Putamen (tissue), 1 donor: Measurements from ENCODE around the gene DHDH.

ENCODE experiments used
- DNase-seq: peaks from one replicate; pipeline ENCODE4 v3.0.0-alpha.2; 2016; ENCODE audit warnings: low spot score

DHDH gene

DNA sequence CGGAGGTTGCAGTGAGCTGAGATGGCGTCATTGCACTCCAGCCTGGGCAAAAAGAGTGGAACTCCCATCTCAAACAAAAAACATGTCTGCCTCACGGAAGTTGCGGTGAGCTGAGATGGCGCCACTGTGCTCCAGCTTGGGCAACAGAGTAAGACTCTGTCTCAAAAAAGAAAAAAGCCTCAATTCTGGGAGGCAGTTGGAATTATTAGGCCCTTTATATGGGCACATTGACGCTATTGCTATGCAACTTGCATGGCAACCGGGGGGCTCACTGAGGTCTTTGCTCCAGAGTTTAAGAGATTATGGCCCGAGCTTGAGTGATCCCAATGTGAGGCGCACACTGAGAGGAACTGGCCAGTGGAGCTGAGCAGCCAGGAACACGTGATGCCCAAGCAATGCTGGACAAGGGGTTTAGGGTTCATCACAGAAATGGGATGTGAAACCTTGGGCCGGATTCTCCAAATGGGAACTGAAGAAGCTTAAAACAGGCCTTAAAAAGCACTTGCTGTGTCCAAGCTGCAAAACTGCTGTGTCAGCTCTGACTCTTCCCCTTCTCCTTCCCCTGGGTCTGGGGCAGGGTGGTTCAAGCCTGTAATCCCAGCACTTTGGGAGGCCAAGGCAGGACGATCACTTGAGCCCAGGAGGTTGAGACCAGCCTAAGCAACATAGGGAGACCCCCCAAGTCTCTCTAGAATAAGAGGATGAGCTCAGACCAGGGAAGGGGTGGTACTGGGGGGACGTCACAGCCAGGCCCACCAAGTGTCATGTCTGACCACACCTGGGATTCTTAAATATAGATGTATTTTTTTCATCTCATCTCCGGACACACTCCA lies 34.1 kb downstream of the DHDH start:
- DNase-seq, result no peak

GRCh38 chr19:48968179-48968661 lies 34.7 kb downstream of the DHDH start:
- no peak for DNase-seq

- DNase-seq, result no peak
These were observed 35.3 kb downstream of the DHDH start for GRCh38 chr19:48968813-48969218.

- no peak for DNase-seq
These were observed 36.0 kb downstream of the DHDH start for GRCh38 chr19:48969276-48970138.

DNA sequence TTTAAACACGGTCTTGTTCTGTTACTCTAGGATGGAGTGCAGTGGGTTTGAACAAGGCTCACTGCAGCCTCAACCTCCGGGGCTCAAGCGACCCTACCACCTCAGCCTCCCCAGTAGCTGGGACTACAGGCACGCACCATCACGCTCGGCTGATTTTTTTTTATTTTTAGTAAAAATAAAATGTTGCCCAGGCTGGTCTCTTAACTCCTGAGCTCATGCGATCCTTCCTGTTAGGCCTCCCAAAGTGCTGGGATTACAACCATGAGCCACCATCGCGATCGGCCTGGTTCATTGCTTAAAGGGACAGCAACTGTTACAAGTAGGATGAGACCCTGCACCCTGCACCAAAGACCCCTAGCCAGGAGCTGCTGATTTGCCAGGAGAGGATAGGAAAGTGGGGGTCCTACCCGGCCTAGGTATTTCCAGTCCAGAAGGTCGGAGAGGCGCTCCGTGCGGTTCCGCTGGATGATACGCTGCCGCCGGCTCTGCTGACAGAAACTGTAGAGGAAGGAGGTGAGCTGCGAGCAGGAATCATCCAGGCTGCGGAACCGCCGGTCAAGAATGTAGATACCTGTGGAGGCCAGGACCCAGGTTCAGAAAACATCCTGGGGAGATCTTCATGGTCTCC lies 36.8 kb downstream of the DHDH start:
- no peak for DNase-seq

GRCh38 chr19:48970923-48971395 lies 37.5 kb downstream of the DHDH start:
- no peak for DNase-seq

DNA sequence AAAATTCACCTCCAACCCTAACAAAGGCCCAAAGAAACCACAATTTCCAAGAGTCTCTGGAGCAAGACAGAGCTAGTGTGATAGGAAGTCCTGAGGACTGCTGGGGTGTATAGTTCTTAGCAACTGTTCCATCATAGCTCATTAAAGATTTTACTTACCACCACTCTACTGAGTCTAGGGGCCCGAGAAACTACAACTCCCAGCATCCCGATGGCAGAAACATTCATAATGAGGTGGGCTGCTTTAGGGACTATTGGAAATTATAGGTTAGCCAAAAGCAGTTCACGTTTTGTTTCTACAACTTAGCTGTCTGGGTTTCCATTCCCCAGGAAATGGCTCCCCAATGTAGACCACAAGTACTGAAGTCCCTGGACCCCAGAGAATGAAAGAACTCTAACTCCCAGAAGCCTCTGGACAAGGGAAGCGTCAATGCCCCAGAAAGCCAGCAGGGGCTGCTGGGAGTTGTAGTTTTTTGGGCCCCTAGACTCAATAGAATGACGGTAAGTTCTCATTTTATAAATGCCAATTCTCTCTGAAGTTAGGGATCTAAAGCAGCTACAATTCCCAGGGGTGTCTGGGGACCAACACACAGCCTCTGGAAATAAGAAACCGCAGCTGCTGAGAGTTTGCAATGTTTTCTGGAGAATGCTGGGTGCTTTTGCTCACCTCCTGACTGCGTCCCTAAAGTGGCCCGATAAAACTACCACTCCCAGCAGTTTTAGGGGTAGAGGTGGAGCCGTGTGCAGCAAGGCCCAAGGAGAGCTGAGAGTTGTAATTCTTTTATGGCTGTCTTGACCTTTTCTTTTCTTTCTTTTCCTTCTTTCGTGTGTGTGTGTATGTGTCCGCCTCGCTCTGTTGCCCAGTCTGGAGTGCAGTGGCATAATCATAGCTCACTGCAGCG lies 42.7 kb downstream of the DHDH start:
- no peak for DNase-seq

DNA sequence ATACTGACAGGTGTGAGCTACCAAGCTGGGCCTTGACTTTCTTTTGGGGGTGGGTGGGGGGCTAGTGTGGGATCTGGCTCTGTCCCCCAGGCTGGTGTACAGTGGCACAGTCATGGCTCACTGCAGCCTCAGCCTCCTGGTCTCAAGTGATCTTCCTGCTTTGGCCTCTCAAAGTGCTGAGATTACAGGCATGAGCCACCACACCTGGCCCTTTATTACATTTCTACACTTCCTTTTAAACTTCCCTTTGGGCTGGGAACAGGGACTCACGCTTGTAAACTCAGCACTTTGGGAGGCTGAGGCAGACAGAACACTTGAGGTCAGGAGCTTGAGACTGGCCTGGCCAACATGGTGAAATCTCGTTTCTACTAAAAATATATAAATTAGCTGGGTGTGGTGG lies 43.6 kb downstream of the DHDH start:
- no peak for DNase-seq

DNA sequence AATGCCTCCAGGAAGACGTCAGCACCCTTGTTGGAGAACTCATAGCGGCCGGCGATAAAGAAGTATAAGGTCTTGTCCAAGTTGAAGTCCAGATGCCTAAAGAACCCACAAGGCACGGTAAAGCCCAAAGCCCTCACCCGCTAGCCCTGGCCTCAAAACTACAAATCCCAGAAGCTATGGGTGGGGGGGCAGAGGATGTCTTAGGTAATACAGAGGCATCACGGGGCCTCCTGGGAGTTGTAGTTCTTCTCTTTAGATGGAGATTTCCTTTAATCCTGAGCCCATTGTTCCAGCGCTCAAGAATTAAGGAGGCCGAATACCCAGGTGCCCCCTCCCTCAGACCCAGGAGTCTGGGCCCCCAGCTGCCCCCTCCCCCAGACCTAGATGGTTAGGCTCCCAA lies 48.8 kb downstream of the DHDH start:
- DNase-seq, result no peak

DNA sequence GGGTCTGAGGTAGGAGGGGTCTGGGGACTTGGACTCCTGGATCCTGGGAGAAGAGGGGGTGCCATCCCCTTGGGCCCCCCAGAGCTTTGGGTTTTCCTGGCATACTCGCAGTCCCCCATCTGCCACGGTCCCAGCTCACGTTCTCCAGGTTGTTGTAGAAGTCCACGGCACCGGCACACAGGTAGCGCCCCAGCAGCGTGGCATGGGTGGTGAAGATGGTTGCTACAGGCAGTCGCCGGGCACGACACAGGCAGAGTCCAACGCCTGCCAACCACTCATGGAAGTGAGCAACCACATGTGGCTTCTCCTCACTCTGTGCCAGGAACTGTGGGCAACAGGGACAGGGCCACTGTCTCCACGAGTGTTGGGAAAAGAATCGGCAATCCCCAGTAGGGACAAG lies 52.2 kb downstream of the DHDH start:
- DNase-seq, result no peak

- DNase-seq, result no peak
These were observed 52.7 kb downstream of the DHDH start for GRCh38 chr19:48986211-48986610.

DNA sequence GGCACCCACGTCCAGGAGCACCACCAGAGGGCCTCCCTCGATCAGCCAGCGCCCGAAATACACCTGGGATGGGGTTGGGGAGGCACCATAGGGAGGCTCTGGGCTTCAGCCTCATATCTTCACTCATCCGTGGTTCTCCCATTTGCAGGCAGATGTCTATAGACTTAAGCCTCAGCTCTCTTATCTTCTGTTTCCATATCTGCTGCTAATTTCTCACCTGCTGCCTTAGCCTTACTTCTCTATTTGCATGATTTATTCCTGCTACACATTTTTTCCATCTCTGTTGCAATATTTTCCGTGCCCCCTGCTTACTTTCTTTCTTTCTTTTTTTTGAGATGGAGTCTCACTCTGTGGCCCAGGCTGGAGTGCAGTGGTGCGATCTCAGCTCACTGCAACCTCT lies 53.8 kb downstream of the DHDH start:
- DNase-seq, result no peak

GRCh38 chr19:48988286-48988685 lies 54.8 kb downstream of the DHDH start:
- no peak for DNase-seq

GRCh38 chr19:48988860-48989259 lies 55.4 kb downstream of the DHDH start:
- no peak for DNase-seq

- DNase-seq, result no peak
These were observed 56.3 kb downstream of the DHDH start for GRCh38 chr19:48989701-48990291.

- no peak for DNase-seq
These were observed 56.9 kb downstream of the DHDH start for GRCh38 chr19:48990400-48990799.

DNA sequence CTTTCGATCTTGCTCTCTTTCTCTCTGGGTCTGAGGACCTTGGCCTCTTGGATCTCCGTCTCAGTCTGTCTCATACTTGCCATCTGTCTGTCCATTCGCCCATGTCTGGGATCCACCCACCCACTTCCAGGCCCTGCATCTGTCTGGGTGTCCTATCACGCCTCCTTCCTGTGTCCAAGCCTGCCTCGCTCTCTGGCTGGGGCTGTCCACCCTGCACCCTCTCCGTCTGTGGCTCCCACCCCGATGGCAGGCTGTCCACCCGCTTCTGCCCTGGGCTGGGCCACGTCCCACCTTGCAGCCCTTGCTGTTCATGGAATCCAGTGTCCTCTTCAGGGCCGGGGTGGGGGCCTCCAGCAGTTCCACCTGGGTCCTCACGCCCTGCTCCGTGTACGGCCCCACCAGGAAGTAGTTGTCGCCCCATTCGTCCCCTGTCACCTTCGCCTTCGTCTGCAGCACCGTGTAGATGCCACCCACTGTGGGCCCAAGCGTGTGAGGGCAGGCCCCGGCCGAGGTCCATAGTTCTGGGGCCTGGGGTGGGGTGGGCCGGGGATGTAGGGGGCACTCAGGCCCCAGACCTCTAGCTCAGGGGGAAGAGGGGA lies 57.6 kb downstream of the DHDH start:
- no peak for DNase-seq

- DNase-seq, result peak; percentile 25
These were observed 58.5 kb downstream of the DHDH start for GRCh38 chr19:48991873-48992580.

- no peak for DNase-seq
These were observed 59.2 kb downstream of the DHDH start for GRCh38 chr19:48992581-48993174.
